Mononuclear cell (primary cell): Measurements from ENCODE around the gene PTPRN2. TPM values are rescaled to one million over a fixed set of nuclear protein-coding genes. Genes with fewer than 3 reads are reported as not detected.

ENCODE experiments used
- H3K27me3 ChIP-seq: 2 replicates; pipeline ENCODE4 v1.6.0; 2011; ENCODE audit warnings: low read length, control low read depth; ENCODE audit not compliant: insufficient read depth
- H3K4me1 ChIP-seq: 2 replicates; pipeline ENCODE4 v1.5.1; 2011; ENCODE audit warnings: mild to moderate bottlenecking, low read length, control low read depth; ENCODE audit not compliant: insufficient read depth
- H3K4me3 ChIP-seq: 2 replicates; pipeline ENCODE4 v1.5.1; 2011; ENCODE audit warnings: mild to moderate bottlenecking, low read length, moderate library complexity
- H3K9me3 ChIP-seq: 2 replicates; pipeline ENCODE4 v1.5.1; 2011; ENCODE audit warnings: low read depth, mild to moderate bottlenecking, control low read depth, low read length
- total RNA-seq: library from RNA; depleted of rRNA; stranded (reverse); fragments of >200 nt; gene quantifications from one replicate; pipeline ENCODE4 v1.2.3, GENCODE V29; 2012

PTPRN2 gene
- total RNA-seq, 1 donor = 0.31 TPM

DNA sequence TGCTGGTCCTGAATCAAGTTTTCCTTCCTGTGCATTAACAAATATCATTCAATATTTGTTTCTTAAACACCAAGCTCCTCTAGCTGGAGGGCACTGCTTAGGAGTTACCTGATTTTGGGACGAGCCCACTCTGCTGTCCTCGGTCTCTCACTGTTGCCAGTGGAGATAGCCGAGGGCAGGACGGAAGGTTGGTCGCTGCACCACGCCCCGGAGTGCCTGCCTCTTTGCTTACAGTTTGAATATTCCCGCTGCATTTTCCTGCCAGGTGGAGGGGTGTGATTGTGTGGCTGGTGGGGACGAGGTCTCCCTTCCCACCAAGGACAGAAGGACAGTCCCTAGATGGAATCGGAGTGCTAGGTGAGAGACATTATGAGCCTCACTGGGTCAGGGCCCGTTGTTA is 1049.3 kb downstream of the PTPRN2 start:
- no peaks in the 10 kb centered on the region for H3K4me1 ChIP-seq
- H3K9me3 ChIP-seq = no peaks in the 10 kb centered on the region
- H3K4me3 ChIP-seq = no peak overlapping the region
- no peaks in the 10 kb centered on the region for H3K27me3 ChIP-seq

- no peaks in the 10 kb centered on the region for H3K27me3 ChIP-seq
- H3K4me1 ChIP-seq = no peaks in the 10 kb centered on the region
These were observed 1050.6 kb downstream of the PTPRN2 start for GRCh38 chr7:157537056-157537455.

DNA sequence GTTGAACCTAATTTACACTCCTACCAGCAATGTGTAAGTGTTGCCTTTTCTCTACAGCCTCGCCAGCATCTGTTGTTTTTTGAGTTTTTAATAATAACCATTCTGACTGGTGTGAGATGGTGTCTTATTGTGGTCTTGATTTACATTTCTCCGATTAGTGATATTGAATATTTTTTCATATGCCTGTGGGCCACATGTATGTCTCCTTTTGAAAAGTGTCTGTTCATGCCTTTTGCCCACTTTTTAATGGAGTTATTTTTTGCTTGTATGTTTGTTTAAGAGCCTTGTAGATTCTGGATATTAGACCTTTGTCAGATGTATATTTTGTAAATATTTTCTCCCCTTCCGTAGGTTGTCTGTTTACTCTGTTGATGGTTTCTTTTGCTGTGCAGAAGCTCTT is 1055.6 kb downstream of the PTPRN2 start:
- Histone ChIP-seq H3K9me3 (no peaks in the 10 kb centered on the region), H3K4me3 (no peak overlapping the region), H3K27me3 (no peaks in the 10 kb centered on the region), H3K4me1 (no peaks in the 10 kb centered on the region)

More at GRCh38 chr7:157537056-157537455, 1050.6 kb downstream of the PTPRN2 start:
- Histone ChIP-seq H3K4me3 (no peak overlapping the region), H3K9me3 (no peaks in the 10 kb centered on the region)

GRCh38 chr7:157529768-157530560 is 1057.7 kb downstream of the PTPRN2 start:
- no peaks in the 10 kb centered on the region for H3K4me1 ChIP-seq
- no peaks in the 10 kb centered on the region for H3K27me3 ChIP-seq
- no peak overlapping the region for H3K4me3 ChIP-seq
- H3K9me3 ChIP-seq = no peaks in the 10 kb centered on the region

- Histone ChIP-seq H3K9me3 (no peaks in the 10 kb centered on the region), H3K4me1 (no peaks in the 10 kb centered on the region)
These were observed 1058.8 kb downstream of the PTPRN2 start for GRCh38 chr7:157528785-157529341.

GRCh38 chr7:157527686-157528085 is 1059.9 kb downstream of the PTPRN2 start:
- no peaks in the 10 kb centered on the region for H3K9me3 ChIP-seq
- no peaks in the 10 kb centered on the region for H3K4me1 ChIP-seq
- no peaks in the 10 kb centered on the region for H3K27me3 ChIP-seq
- H3K4me3 ChIP-seq = no peak overlapping the region

More at GRCh38 chr7:157528785-157529341, 1058.8 kb downstream of the PTPRN2 start:
- Histone ChIP-seq H3K4me3 (no peak overlapping the region), H3K27me3 (no peaks in the 10 kb centered on the region)

- H3K9me3 ChIP-seq = no peaks in the 10 kb centered on the region
These were observed 1060.5 kb downstream of the PTPRN2 start for GRCh38 chr7:157526913-157527634.

GRCh38 chr7:157526005-157526912 is 1061.4 kb downstream of the PTPRN2 start:
- H3K9me3 ChIP-seq = no peaks in the 10 kb centered on the region
- no peaks in the 10 kb centered on the region for H3K4me1 ChIP-seq
- no peaks in the 10 kb centered on the region for H3K27me3 ChIP-seq
- no peak overlapping the region for H3K4me3 ChIP-seq

More at GRCh38 chr7:157526913-157527634, 1060.5 kb downstream of the PTPRN2 start:
- H3K27me3 ChIP-seq = no peaks in the 10 kb centered on the region
- no peaks in the 10 kb centered on the region for H3K4me1 ChIP-seq
- H3K4me3 ChIP-seq = no peak overlapping the region

DNA sequence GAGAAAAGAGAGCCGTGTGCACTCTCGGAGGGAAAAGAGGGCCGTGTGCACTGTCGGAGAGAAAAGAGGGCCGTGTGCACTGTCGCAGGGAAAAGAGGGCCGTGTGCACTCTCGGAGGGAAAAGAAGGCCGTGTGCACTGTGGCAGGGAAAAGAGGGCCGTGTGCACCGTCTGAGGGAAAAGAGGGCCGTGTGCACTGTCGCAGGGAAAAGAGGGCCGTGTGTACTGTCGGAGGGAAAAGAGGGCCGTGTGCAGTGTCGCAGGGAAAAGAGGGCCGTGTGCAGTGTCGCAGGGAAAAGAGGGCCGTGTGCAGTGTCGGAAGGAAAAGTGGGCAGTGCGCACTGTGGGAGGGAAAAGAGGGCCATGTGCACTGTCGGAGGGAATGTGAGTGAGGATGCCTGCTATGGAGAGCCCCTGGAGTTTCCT is 1062.1 kb downstream of the PTPRN2 start:
- Histone ChIP-seq H3K27me3 (no peaks in the 10 kb centered on the region), H3K4me3 (no peak overlapping the region), H3K4me1 (no peaks in the 10 kb centered on the region), H3K9me3 (no peaks in the 10 kb centered on the region)

DNA sequence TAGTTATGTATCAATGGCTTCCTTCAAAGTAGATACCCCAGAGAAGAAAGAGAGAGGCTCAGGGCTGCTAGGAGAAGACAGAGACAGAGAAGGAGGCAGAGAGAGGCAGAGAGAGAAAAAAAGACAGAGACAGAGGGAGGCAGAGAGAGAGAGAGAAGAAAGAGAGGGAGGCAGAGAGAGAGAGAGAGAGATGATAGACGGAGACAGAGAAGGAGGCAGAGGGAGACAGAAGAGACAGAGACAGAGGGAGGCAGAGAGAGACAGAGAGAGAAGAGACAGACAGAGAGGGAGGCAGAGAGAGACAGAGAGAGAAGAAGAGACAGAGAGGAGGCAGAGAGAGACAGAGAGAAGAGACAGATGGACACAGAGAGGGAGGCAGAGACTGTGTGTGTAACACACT is 1062.9 kb downstream of the PTPRN2 start:
- H3K4me1 ChIP-seq = no peaks in the 10 kb centered on the region
- no peaks in the 10 kb centered on the region for H3K27me3 ChIP-seq
- no peak overlapping the region for H3K4me3 ChIP-seq
- no peaks in the 10 kb centered on the region for H3K9me3 ChIP-seq

GRCh38 chr7:157523766-157524421 is 1063.7 kb downstream of the PTPRN2 start:
- no peaks in the 10 kb centered on the region for H3K27me3 ChIP-seq
- no peaks in the 10 kb centered on the region for H3K9me3 ChIP-seq

GRCh38 chr7:157523371-157523765 is 1064.3 kb downstream of the PTPRN2 start:
- Histone ChIP-seq H3K4me3 (no peak overlapping the region), H3K27me3 (no peaks in the 10 kb centered on the region), H3K4me1 (no peaks in the 10 kb centered on the region), H3K9me3 (no peaks in the 10 kb centered on the region)

More at GRCh38 chr7:157523766-157524421, 1063.7 kb downstream of the PTPRN2 start:
- no peaks in the 10 kb centered on the region for H3K4me1 ChIP-seq
- no peak overlapping the region for H3K4me3 ChIP-seq

- H3K4me3 ChIP-seq = no peak overlapping the region
- no peaks in the 10 kb centered on the region for H3K4me1 ChIP-seq
- no peaks in the 10 kb centered on the region for H3K9me3 ChIP-seq
- no peaks in the 10 kb centered on the region for H3K27me3 ChIP-seq
These were observed 1064.7 kb downstream of the PTPRN2 start for GRCh38 chr7:157522954-157523353.

DNA sequence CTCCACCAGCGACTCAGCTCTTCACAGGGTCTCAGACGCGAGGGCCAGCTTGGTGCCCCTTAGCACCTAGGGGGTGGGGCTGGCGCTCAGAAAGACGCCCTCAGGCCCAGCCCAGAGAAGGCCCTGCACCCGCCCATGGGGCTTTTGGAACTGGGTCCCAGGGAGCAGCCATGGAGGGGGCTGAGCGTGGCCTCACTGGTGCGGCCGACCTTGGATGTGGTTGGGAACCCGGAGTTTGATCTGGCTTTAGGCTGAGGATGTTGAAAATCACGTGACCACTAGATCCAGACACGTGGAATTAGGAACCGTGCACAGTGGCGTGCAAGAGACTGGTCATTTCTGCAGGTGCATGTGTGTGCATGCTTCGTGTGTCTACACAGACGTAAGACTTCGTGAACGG is 1065.4 kb downstream of the PTPRN2 start:
- H3K27me3 ChIP-seq = no peaks in the 10 kb centered on the region
- H3K9me3 ChIP-seq = no peaks in the 10 kb centered on the region
- H3K4me3 ChIP-seq = no peak overlapping the region
- H3K4me1 ChIP-seq = no peaks in the 10 kb centered on the region
